ENCODE results near the gene ACOT6.

ACOT6 gene

GRCh38 chr14:73616831-73617230 lies 4.5 kb downstream of the ACOT6 start:
- H3K4me3 ChIP-seq (ENCODE audit: low read length) = no peak overlapping the region
- TF ChIP-seq CTCF (conservative IDR thresholded peaks at IDR 0.05; ENCODE audit: low read depth, low read length) = no peak
- no peak for DNase-seq (ENCODE audit: low read depth)

DNA sequence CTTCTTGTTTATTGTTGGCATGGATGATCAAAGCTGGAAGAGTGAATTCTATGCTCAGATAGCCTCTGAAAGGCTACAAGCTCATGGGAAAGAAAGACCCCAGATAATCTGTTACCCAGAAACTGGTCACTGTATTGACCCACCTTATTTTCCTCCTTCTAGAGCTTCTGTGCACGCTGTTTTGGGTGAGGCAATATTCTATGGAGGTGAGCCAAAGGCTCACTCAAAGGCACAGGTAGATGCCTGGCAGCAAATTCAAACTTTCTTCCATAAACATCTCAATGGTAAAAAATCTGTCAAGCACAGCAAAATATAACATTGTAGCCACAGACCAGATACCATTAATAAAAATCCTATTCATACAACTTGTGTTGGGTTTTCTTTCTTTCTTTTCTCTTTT lies 7.2 kb downstream of the ACOT6 start:
- DNase-seq (ENCODE audit: low read depth) = no peak
- no peak overlapping the region for H3K4me3 ChIP-seq (ENCODE audit: low read length)
- no peak for TF ChIP-seq CTCF (conservative IDR thresholded peaks at IDR 0.05; ENCODE audit: low read depth, low read length)

- no peak for TF ChIP-seq CTCF (conservative IDR thresholded peaks at IDR 0.05; ENCODE audit: low read depth, low read length)
- no peak for DNase-seq (ENCODE audit: low read depth)
- no peak overlapping the region for H3K4me3 ChIP-seq (ENCODE audit: low read length)
Measured at GRCh38 chr14:73620268-73620667, 8.0 kb downstream of the ACOT6 start.

- TF ChIP-seq CTCF (conservative IDR thresholded peaks at IDR 0.05; ENCODE audit: low read depth, low read length) = no peak
- no peak for DNase-seq (ENCODE audit: low read depth)
- no peak overlapping the region for H3K4me3 ChIP-seq (ENCODE audit: low read length)
Measured at GRCh38 chr14:73623504-73624054, 11.3 kb downstream of the ACOT6 start.

DNA sequence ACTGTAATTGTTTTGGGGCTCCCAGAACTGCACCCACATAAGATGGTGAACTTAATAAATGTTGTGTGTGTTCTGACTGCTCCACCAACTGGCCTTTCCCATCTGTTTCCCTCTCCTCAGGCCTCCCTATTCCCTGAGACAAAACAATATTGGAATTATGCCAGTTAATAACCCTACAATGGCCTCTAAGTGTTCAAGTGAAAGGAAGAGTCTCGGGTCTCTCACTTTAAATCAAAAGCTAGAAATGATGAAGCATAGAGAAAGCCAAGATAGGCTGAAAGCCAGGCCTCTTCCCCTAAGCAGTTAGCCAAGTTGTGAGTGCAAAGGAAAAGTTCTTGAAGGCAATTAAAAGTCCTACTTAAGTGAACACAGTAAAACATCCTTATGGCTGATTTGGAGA lies 13.4 kb downstream of the ACOT6 start:
- TF ChIP-seq CTCF (conservative IDR thresholded peaks at IDR 0.05; ENCODE audit: low read depth, low read length) = no peak
- no peak overlapping the region for H3K4me3 ChIP-seq (ENCODE audit: low read length)
- DNase-seq (ENCODE audit: low read depth) = no peak

GRCh38 chr14:73627151-73627558 lies 14.8 kb downstream of the ACOT6 start:
- no peak overlapping the region for H3K4me3 ChIP-seq (ENCODE audit: low read length)
- DNase-seq (ENCODE audit: low read depth) = no peak
- no peak for TF ChIP-seq CTCF (conservative IDR thresholded peaks at IDR 0.05; ENCODE audit: low read depth, low read length)

DNA sequence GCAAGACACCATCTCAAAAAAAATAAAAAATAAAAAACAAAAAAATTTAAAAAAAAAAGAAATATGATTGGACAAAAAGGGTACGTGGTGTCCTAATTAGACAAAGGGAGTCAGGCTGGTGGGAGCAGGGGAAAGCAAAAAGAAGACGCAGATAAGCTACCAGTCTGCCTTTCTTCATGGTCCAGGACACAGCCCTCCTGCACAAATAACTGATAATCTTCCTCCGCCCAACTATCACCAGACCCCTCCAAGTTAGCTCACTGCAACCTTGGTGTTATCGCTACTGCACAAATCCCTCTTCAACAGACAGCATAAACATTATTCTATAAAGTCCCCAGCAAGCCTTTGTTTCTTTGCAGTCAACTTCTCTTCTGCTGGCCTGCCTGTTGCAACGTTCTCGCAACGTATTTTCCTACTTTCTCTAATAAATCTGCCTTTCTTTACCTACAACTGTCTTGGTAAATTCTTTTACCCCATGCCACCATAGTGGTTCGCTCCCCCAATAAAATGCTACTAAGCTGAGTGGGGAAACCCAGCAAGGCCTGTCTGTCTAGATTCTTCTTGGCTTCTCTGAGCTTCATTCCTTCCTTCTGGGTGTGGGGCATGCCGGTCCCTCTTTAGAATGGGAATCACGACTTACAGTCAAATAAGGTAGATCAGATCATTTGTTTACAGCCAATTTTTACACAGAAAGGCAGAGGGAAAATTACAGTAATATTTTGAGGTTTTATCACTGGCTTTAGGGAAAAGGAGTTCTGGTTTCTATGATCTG lies 17.9 kb downstream of the ACOT6 start:
- TF ChIP-seq CTCF (conservative IDR thresholded peaks at IDR 0.05; ENCODE audit: low read depth, low read length) = no peak
- H3K4me3 ChIP-seq (ENCODE audit: low read length) = no peak overlapping the region
- DNase-seq (ENCODE audit: low read depth) = no peak
